ENCODE data around the gene STX16.

DNA sequence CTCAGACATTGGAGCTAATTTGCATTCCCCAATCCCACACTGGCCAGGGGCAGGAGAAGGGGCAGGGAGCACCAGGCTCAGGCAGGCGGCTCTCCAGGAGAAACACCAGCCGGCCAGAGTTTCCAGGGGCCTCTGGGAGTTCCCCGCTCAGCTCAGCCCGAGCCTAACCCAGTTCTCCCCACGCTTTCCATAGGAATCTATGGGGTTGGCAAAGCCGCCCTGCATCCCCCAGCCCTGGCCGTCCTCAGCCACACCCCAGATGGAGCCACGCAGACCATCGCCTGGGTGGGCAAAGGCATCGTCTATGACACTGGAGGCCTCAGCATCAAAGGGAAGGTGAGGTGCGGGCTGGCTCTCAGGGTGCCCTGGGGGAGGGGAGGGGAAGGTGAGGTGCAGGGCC lies 49.7 kb downstream of the STX16 start:
- no peak for TF ChIP-seq POLR2A (IDR thresholded peaks at IDR 0.05)
- TF ChIP-seq, protein P1, sequence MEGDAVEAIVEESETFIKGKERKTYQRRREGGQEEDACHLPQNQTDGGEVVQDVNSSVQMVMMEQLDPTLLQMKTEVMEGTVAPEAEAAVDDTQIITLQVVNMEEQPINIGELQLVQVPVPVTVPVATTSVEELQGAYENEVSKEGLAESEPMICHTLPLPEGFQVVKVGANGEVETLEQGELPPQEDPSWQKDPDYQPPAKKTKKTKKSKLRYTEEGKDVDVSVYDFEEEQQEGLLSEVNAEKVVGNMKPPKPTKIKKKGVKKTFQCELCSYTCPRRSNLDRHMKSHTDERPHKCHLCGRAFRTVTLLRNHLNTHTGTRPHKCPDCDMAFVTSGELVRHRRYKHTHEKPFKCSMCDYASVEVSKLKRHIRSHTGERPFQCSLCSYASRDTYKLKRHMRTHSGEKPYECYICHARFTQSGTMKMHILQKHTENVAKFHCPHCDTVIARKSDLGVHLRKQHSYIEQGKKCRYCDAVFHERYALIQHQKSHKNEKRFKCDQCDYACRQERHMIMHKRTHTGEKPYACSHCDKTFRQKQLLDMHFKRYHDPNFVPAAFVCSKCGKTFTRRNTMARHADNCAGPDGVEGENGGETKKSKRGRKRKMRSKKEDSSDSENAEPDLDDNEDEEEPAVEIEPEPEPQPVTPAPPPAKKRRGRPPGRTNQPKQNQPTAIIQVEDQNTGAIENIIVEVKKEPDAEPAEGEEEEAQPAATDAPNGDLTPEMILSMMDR (IDR thresholded peaks at IDR 0.05 in 4 of 5, conservative IDR thresholded peaks at IDR 0.05 in 1 of 5), result no peak
